Effector memory CD8-positive, alpha-beta T cell (primary cell): Measurements from ENCODE around the gene RAB7B.

Experiments
- ATAC-seq: fragments of 150-1000 bp; cut with Tn5 transposase; replicated peaks from 2 replicates; pipeline ENCODE4 v1.10.0; 2021; ENCODE audit warnings: mild to moderate bottlenecking, moderate library complexity
- DNase-seq, 3 experiments: peaks; one replicate each; pipeline ENCODE4 v3.0.0; 2021
- H3K27ac Mint-ChIP-seq, 2 donors: one replicate each; pipeline ENCODE4 v1.8.0; 2022; ENCODE audit warnings: mild to moderate bottlenecking in 2 of 2, mixed read lengths in 2 of 2, moderate library complexity in 2 of 2
- H3K27me3 Mint-ChIP-seq, 2 donors: one replicate each; pipeline ENCODE4 v1.8.0; 2022; ENCODE audit warnings: mixed read lengths in 2 of 2
- H3K36me3 Mint-ChIP-seq: one replicate; pipeline ENCODE4 v1.8.0; 2022; ENCODE audit warnings: mild to moderate bottlenecking, moderate library complexity, mixed read lengths; ENCODE audit not compliant: insufficient read depth
- H3K4me1 Mint-ChIP-seq, 2 donors: one replicate each; pipeline ENCODE4 v1.8.0; 2022; ENCODE audit warnings: low read depth in 2 of 2, mixed read lengths in 2 of 2
- H3K4me3 Mint-ChIP-seq, 2 donors: one replicate each; pipeline ENCODE4 v1.8.0; 2022; ENCODE audit warnings: mild to moderate bottlenecking in 2 of 2, mixed read lengths in 2 of 2, moderate library complexity in 2 of 2
- H3K9me3 Mint-ChIP-seq, 2 donors: one replicate each; pipeline ENCODE4 v1.8.0; 2022; ENCODE audit warnings: mixed read lengths in 2 of 2

Gene RAB7B

GRCh38 chr1:205939690-205940330 is 63.4 kb downstream of the RAB7B start:
- Mint-ChIP-seq H3K27ac (no peak overlapping the region), H3K4me1 (peaks cover 0 to 8% of the 10 kb centered on the region in 2 donors), H3K36me3 (no peaks in the 10 kb centered on the region), H3K27me3 (peaks cover 79 to 100% of the 10 kb centered on the region in 2 donors), H3K4me3 (no peak overlapping the region), H3K9me3 (no peaks in the 10 kb centered on the region)
- no peak for DNase-seq
- no peak for ATAC-seq

GRCh38 chr1:205938682-205939081 is 64.5 kb downstream of the RAB7B start:
- ATAC-seq (no peak), DNase-seq (no peak)
- Mint-ChIP-seq H3K4me3 (no peak overlapping the region), H3K9me3 (no peaks in the 10 kb centered on the region), H3K27ac (no peak overlapping the region), H3K36me3 (no peaks in the 10 kb centered on the region), H3K27me3 (peaks cover 73 to 100% of the 10 kb centered on the region in 2 donors), H3K4me1 (peaks cover 0 to 8% of the 10 kb centered on the region in 2 donors)

- peaks cover 74 to 100% of the 10 kb centered on the region in 2 donors for H3K27me3 Mint-ChIP-seq
- H3K4me3 Mint-ChIP-seq: no peak overlapping the region
- H3K4me1 Mint-ChIP-seq: peaks cover 0 to 5% of the 10 kb centered on the region in 2 donors
- H3K27ac Mint-ChIP-seq: no peak overlapping the region
- no peaks in the 10 kb centered on the region for H3K9me3 Mint-ChIP-seq
- DNase-seq (no peak), ATAC-seq (no peak)
- no peaks in the 10 kb centered on the region for H3K36me3 Mint-ChIP-seq
Observed at GRCh38 chr1:205936846-205937586, 66.2 kb downstream of the RAB7B start.

- Mint-ChIP-seq H3K27me3 (peaks cover 70 to 95% of the 10 kb centered on the region in 2 donors), H3K27ac (no peak overlapping the region), H3K36me3 (no peaks in the 10 kb centered on the region), H3K9me3 (no peaks in the 10 kb centered on the region), H3K4me1 (peaks cover 0 to 5% of the 10 kb centered on the region in 2 donors), H3K4me3 (no peak overlapping the region)
- DNase-seq (no peak), ATAC-seq (no peak)
Observed at GRCh38 chr1:205936311-205936710, 66.9 kb downstream of the RAB7B start.

GRCh38 chr1:205935869-205936268 is 67.3 kb downstream of the RAB7B start:
- no peak overlapping the region for H3K27ac Mint-ChIP-seq
- peaks cover 67 to 95% of the 10 kb centered on the region in 2 donors for H3K27me3 Mint-ChIP-seq

GRCh38 chr1:205934788-205935187 is 68.4 kb downstream of the RAB7B start:
- H3K27ac Mint-ChIP-seq: no peak overlapping the region
- H3K4me1 Mint-ChIP-seq: peaks cover 0 to 2% of the 10 kb centered on the region in 2 donors
- H3K4me3 Mint-ChIP-seq: no peak overlapping the region
- ATAC-seq: no peak
- no peaks in the 10 kb centered on the region for H3K36me3 Mint-ChIP-seq
- H3K9me3 Mint-ChIP-seq: no peaks in the 10 kb centered on the region
- H3K27me3 Mint-ChIP-seq: peaks cover 56 to 89% of the 10 kb centered on the region in 2 donors
- DNase-seq: no peak

More at GRCh38 chr1:205935869-205936268, 67.3 kb downstream of the RAB7B start:
- DNase-seq: no peak
- Mint-ChIP-seq H3K36me3 (no peaks in the 10 kb centered on the region), H3K4me3 (no peak overlapping the region), H3K9me3 (no peaks in the 10 kb centered on the region), H3K4me1 (peaks cover 0 to 5% of the 10 kb centered on the region in 2 donors)
- ATAC-seq: no peak

- ATAC-seq (no peak), DNase-seq (no peak)
- H3K4me1 Mint-ChIP-seq: no peaks in the 10 kb centered on the region
- H3K27ac Mint-ChIP-seq: no peak overlapping the region
- H3K9me3 Mint-ChIP-seq: no peaks in the 10 kb centered on the region
- H3K27me3 Mint-ChIP-seq: peaks cover 48 to 85% of the 10 kb centered on the region in 2 donors
- H3K4me3 Mint-ChIP-seq: no peak overlapping the region
- H3K36me3 Mint-ChIP-seq: no peaks in the 10 kb centered on the region
Observed at GRCh38 chr1:205933671-205934618, 69.2 kb downstream of the RAB7B start.

GRCh38 chr1:205932776-205933175 is 70.4 kb downstream of the RAB7B start:
- Mint-ChIP-seq H3K4me1 (no peaks in the 10 kb centered on the region), H3K27me3 (peaks cover 36 to 82% of the 10 kb centered on the region in 2 donors), H3K4me3 (no peak overlapping the region), H3K9me3 (no peaks in the 10 kb centered on the region), H3K27ac (no peak overlapping the region), H3K36me3 (no peaks in the 10 kb centered on the region)
- ATAC-seq (no peak), DNase-seq (no peak)

- no peak for DNase-seq
- no peak overlapping the region for H3K27ac Mint-ChIP-seq
- H3K36me3 Mint-ChIP-seq: no peaks in the 10 kb centered on the region
Observed at GRCh38 chr1:205930799-205931281, 72.4 kb downstream of the RAB7B start.

GRCh38 chr1:205930195-205930577 is 73.0 kb downstream of the RAB7B start:
- Mint-ChIP-seq H3K9me3 (no peaks in the 10 kb centered on the region), H3K4me1 (no peaks in the 10 kb centered on the region), H3K4me3 (no peak overlapping the region), H3K36me3 (no peaks in the 10 kb centered on the region), H3K27ac (no peak overlapping the region), H3K27me3 (peaks cover 35 to 72% of the 10 kb centered on the region in 2 donors)
- DNase-seq (no peak), ATAC-seq (no peak)

More at GRCh38 chr1:205930799-205931281, 72.4 kb downstream of the RAB7B start:
- no peaks in the 10 kb centered on the region for H3K9me3 Mint-ChIP-seq
- peaks cover 36 to 78% of the 10 kb centered on the region in 2 donors for H3K27me3 Mint-ChIP-seq
- no peaks in the 10 kb centered on the region for H3K4me1 Mint-ChIP-seq
- no peak overlapping the region for H3K4me3 Mint-ChIP-seq
- no peak for ATAC-seq

- Mint-ChIP-seq H3K4me3 (no peak overlapping the region), H3K4me1 (no peaks in the 10 kb centered on the region), H3K27me3 (peaks cover 38 to 66% of the 10 kb centered on the region in 2 donors), H3K36me3 (no peaks in the 10 kb centered on the region), H3K27ac (no peak overlapping the region), H3K9me3 (no peaks in the 10 kb centered on the region)
- DNase-seq (no peak), ATAC-seq (no peak)
Observed at GRCh38 chr1:205929496-205930194, 73.5 kb downstream of the RAB7B start.

GRCh38 chr1:205928317-205928716 is 74.9 kb downstream of the RAB7B start:
- Mint-ChIP-seq H3K4me3 (no peak overlapping the region), H3K36me3 (no peaks in the 10 kb centered on the region), H3K4me1 (no peaks in the 10 kb centered on the region), H3K9me3 (no peaks in the 10 kb centered on the region), H3K27me3 (peaks cover 35 to 53% of the 10 kb centered on the region in 2 donors), H3K27ac (no peak overlapping the region)
- DNase-seq (no peak), ATAC-seq (no peak)

GRCh38 chr1:205927676-205928075 is 75.5 kb downstream of the RAB7B start:
- H3K4me1 Mint-ChIP-seq: no peaks in the 10 kb centered on the region
- H3K27ac Mint-ChIP-seq: no peak overlapping the region
- ATAC-seq: no peak

More at GRCh38 chr1:205927676-205928075, 75.5 kb downstream of the RAB7B start:
- no peak for DNase-seq
- no peaks in the 10 kb centered on the region for H3K9me3 Mint-ChIP-seq
- peaks cover 30 to 47% of the 10 kb centered on the region in 2 donors for H3K27me3 Mint-ChIP-seq
- no peak overlapping the region for H3K4me3 Mint-ChIP-seq
- H3K36me3 Mint-ChIP-seq: no peaks in the 10 kb centered on the region
